ENCODE data around the gene SGCD.

DNA sequence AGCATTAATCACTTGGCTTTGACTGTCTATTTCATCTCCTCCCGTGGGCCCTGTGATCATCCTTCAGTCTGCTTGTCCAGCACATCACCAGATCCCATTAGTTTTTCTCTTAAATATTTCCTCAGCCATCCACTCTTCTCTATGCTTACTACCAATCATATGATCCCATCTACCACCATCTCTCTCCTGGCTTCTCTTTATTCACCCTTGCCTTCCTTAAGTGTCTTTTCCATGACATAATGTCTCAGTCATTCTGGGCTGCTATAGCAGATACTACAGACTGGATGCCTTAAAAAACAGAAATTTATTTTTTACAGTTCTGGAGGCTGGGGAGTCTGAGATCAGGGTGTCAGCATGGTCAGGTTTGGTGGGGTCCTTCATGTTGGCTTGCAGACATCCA, 314.7 kb downstream of the SGCD start:
- TF ChIP-seq CTCF (IDR thresholded peaks at IDR 0.05) (no peak), POLR2AphosphoS5 (IDR thresholded peaks at IDR 0.05) (no peak), POLR2A (IDR thresholded peaks at IDR 0.05; ENCODE audit: low read depth) (no peak)
